H9 (cell line): ENCODE results near the gene KCNAB1. TPM values are rescaled to one million over a fixed set of nuclear protein-coding genes. Genes with fewer than 3 reads are reported as not detected.
A peak's percentile ranks its signal among the peaks of the same experiment; 100 is the strongest.

Experiments used
- DNase-seq: peaks from one replicate; pipeline ENCODE4 v3.0.0-alpha.2; 2017
- H2AFZ ChIP-seq: one replicate; pipeline ENCODE4 v1.6.1; 2013; ENCODE audit warnings: mild to moderate bottlenecking, low read length, control low read depth, moderate library complexity
- H2AK5ac ChIP-seq: 2 replicates; pipeline ENCODE4 v1.6.1; 2013; ENCODE audit warnings: low read length, control low read depth, mixed read lengths; ENCODE audit not compliant: insufficient read length
- H2BK120ac ChIP-seq: one replicate; pipeline ENCODE4 v1.6.1; 2013; ENCODE audit warnings: low read depth, mild to moderate bottlenecking, low read length, control low read depth, inconsistent platforms; ENCODE audit not compliant: poor library complexity, severe bottlenecking
- H2BK12ac ChIP-seq: 2 replicates; pipeline ENCODE4 v1.6.1; 2013; ENCODE audit warnings: low read length, control low read depth, mixed read lengths, low read depth; ENCODE audit not compliant: insufficient read length
- H2BK15ac ChIP-seq: 2 replicates; pipeline ENCODE4 v1.6.1; 2013; ENCODE audit warnings: low read depth, low read length, control low read depth
- H2BK20ac ChIP-seq: one replicate; pipeline ENCODE4 v1.6.1; 2013; ENCODE audit warnings: low read depth, mild to moderate bottlenecking, low read length, control low read depth, inconsistent platforms; ENCODE audit not compliant: poor library complexity, severe bottlenecking
- H2BK5ac ChIP-seq: 2 replicates; pipeline ENCODE4 v1.6.1; 2013; ENCODE audit warnings: low read length, control low read depth, mixed read lengths; ENCODE audit not compliant: insufficient read length
- H3K14ac ChIP-seq: 2 replicates; pipeline ENCODE4 v1.6.1; 2013; ENCODE audit warnings: low read length, control low read depth; ENCODE audit not compliant: insufficient read depth
- H3K18ac ChIP-seq: 2 replicates; pipeline ENCODE4 v1.6.1; 2013; ENCODE audit warnings: low read depth, mild to moderate bottlenecking, mixed read lengths, low read length, control low read depth; ENCODE audit not compliant: insufficient read length
- H3K23ac ChIP-seq: 2 replicates; pipeline ENCODE4 v1.6.1; 2013; ENCODE audit warnings: low read length, control low read depth, mixed read lengths, low read depth; ENCODE audit not compliant: insufficient read length
- H3K23me2 ChIP-seq: 2 replicates; pipeline ENCODE4 v1.6.1; 2013; ENCODE audit warnings: low read depth, mild to moderate bottlenecking, mixed read lengths, low read length, control low read depth; ENCODE audit not compliant: insufficient read length, poor library complexity, severe bottlenecking
- H3K27ac ChIP-seq: 2 replicates; pipeline ENCODE4 v1.5.1; 2013; ENCODE audit warnings: low read length, control low read depth, mixed read lengths, low read depth; ENCODE audit not compliant: insufficient read length
- H3K27me3 ChIP-seq: 2 replicates; pipeline ENCODE4 v1.6.1; 2013; ENCODE audit warnings: low read length, control low read depth, inconsistent platforms; ENCODE audit not compliant: insufficient read depth
- H3K4ac ChIP-seq: 2 replicates; pipeline ENCODE4 v1.6.1; 2013; ENCODE audit warnings: low read depth, mild to moderate bottlenecking, control low read depth, inconsistent platforms, low read length, moderate library complexity
- H3K4me1 ChIP-seq: 2 replicates; pipeline ENCODE4 v1.6.1; 2013; ENCODE audit warnings: low read length, control low read depth, inconsistent platforms; ENCODE audit not compliant: insufficient read depth
- H3K4me2 ChIP-seq: 2 replicates; pipeline ENCODE4 v1.6.1; 2013; ENCODE audit warnings: low read length, control low read depth, mixed read lengths; ENCODE audit not compliant: insufficient read length, insufficient read depth
- H3K56ac ChIP-seq: 2 replicates; pipeline ENCODE4 v1.6.1; 2013; ENCODE audit warnings: low read depth, mild to moderate bottlenecking, mixed read lengths, low read length, control low read depth; ENCODE audit not compliant: insufficient read length
- H3K79me1 ChIP-seq: 2 replicates; pipeline ENCODE4 v1.6.1; 2013; ENCODE audit warnings: low read depth, mild to moderate bottlenecking, moderate library complexity, low read length, control low read depth, inconsistent platforms; ENCODE audit not compliant: insufficient read depth, poor library complexity, severe bottlenecking
- H3K79me2 ChIP-seq: 2 replicates; pipeline ENCODE4 v1.6.1; 2013; ENCODE audit warnings: low read length, control low read depth, inconsistent platforms; ENCODE audit not compliant: insufficient read depth
- H3K9ac ChIP-seq: 2 replicates; pipeline ENCODE4 v1.6.1; 2013; ENCODE audit warnings: low read length, control low read depth, mixed read lengths; ENCODE audit not compliant: insufficient read length; ENCODE audit errors: extremely low read depth
- H3K9me3 ChIP-seq: one replicate; pipeline ENCODE4 v1.6.1; 2013; ENCODE audit warnings: low read depth, low read length, inconsistent platforms; ENCODE audit not compliant: control insufficient read depth
- H3T11ph ChIP-seq: one replicate; pipeline ENCODE4 v1.6.1; 2013; ENCODE audit warnings: mild to moderate bottlenecking, low read length, control low read depth, inconsistent platforms
- H4K20me1 ChIP-seq: one replicate; pipeline ENCODE4 v1.6.1; 2013; ENCODE audit not compliant: control insufficient read depth, insufficient read length, insufficient read depth
- H4K5ac ChIP-seq: 2 replicates; pipeline ENCODE4 v1.6.1; 2013; ENCODE audit warnings: low read depth, mild to moderate bottlenecking, mixed read lengths, low read length, control low read depth; ENCODE audit not compliant: insufficient read length
- H4K8ac ChIP-seq: replicated peaks from 2 replicates; pipeline ENCODE4 v1.6.1; 2013; ENCODE audit warnings: low read length, control low read depth, mixed read lengths, low read depth; ENCODE audit not compliant: insufficient read length
- H4K91ac ChIP-seq: 2 replicates; pipeline ENCODE4 v1.6.1; 2013; ENCODE audit warnings: low read depth, mild to moderate bottlenecking, moderate library complexity, mixed read lengths, low read length, control low read depth; ENCODE audit not compliant: insufficient read length
- H3K27ac Mint-ChIP-seq, 3 experiments: 2 replicates in 2 of 3; 3 replicates in 1 of 3; pipeline ENCODE4 v1.8.0; 2020 to 2021; ENCODE audit warnings: mixed read lengths in 3 of 3, mild to moderate bottlenecking in 1 of 3, moderate library complexity in 1 of 3
- H3K27me3 Mint-ChIP-seq: 2 replicates; pipeline ENCODE4 v1.8.0; 2021; ENCODE audit warnings: low read depth, mild to moderate bottlenecking, moderate library complexity, mixed read lengths
- H3K36me3 Mint-ChIP-seq, 3 experiments: 2 replicates in 2 of 3; 3 replicates in 1 of 3; pipeline ENCODE4 v1.8.0; 2020 to 2021; ENCODE audit warnings: low read depth in 3 of 3, mixed read lengths in 3 of 3; ENCODE audit not compliant: insufficient read depth in 1 of 3
- H3K4me1 Mint-ChIP-seq, 2 experiments: 2 replicates each; pipeline ENCODE4 v1.8.0; 2020; ENCODE audit warnings: mixed read lengths in 2 of 2
- H3K4me3 Mint-ChIP-seq, 2 experiments: 2 replicates in 1 of 2; 3 replicates in 1 of 2; pipeline ENCODE4 v1.8.0; 2020 to 2021; ENCODE audit warnings: mild to moderate bottlenecking in 2 of 2, mixed read lengths in 2 of 2, moderate library complexity in 1 of 2
- H3K9me3 Mint-ChIP-seq, 2 experiments: 2 replicates in 1 of 2; 3 replicates in 1 of 2; pipeline ENCODE4 v1.8.0; 2020; ENCODE audit warnings: mild to moderate bottlenecking in 2 of 2, mixed read lengths in 2 of 2, moderate library complexity in 1 of 2
- CTCF ChIP-seq: fragments of 200-600 bp; sonication (generic); conservative IDR thresholded peaks from 3 replicates; pipeline ENCODE4 v1.8.0; 2021; ENCODE audit warnings: antibody characterized with exemption, mild to moderate bottlenecking
- WGBS: extraction: QIAGEN DNeasy Blood & Tissue Kit; methylation state at CpG from one replicate; pipeline ENCODE4 v1.1.7; 2013; ENCODE audit warnings: missing lambda C conversion rate, low lambda C conversion rate, mixed read lengths; ENCODE audit not compliant: insufficient read length; ENCODE audit errors: extremely low coverage; 5-methylcytosine and 5-hydroxymethylcytosine counted together
- total RNA-seq: library from RNA; stranded (reverse); gene quantifications from 2 replicates; pipeline ENCODE4 v1.2.1, GENCODE V29; 2021

The KCNAB1 gene
- total RNA-seq, 1 experiment from 2014 or later, result 3.7 TPM

GRCh38 chr3:156290924-156291271 lies 170.5 kb downstream of the KCNAB1 start:
- H3K9ac ChIP-seq, result no peak overlapping the region

More at GRCh38 chr3:156290924-156291271, 170.5 kb downstream of the KCNAB1 start:
- WGBS, result no CpG with 5 or more reads among the region's 11 CpGs
- H3K4ac ChIP-seq, result no peak overlapping the region
- H2BK12ac ChIP-seq, result no peak overlapping the region
- no peak overlapping the region for H3K23ac ChIP-seq
- no peaks in the 10 kb centered on the region for H3K79me2 ChIP-seq
- no peaks in the 10 kb centered on the region for H4K20me1 ChIP-seq
- H4K5ac ChIP-seq, result no peak overlapping the region
- no peaks in the 10 kb centered on the region for H3K9me3 ChIP-seq
- no peak overlapping the region for H3K56ac ChIP-seq
- peak overlapping the region; percentile 44 for H3K4me2 ChIP-seq
- H3K14ac ChIP-seq, result no peak overlapping the region
- no peak for TF ChIP-seq CTCF
- H2AFZ ChIP-seq, result no peak overlapping the region
- H3K4me1 ChIP-seq, result 0 out of 2 replicates have a peak, but pooled peaks cover 2% of the 10 kb centered on the region
- Mint-ChIP-seq H3K4me1 (peaks cover 10 to 15% of the 10 kb centered on the region in 2 experiments), H3K27me3 (peaks cover 64% of the 10 kb centered on the region), H3K9me3 (no peaks in the 10 kb centered on the region), H3K27ac (no peak overlapping the region), H3K4me3 (peak overlapping the region; percentile 57 to 79), H3K36me3 (no peaks in the 10 kb centered on the region)
- H2BK20ac ChIP-seq, result no peak overlapping the region
- H2AK5ac ChIP-seq, result no peak overlapping the region
- H3K18ac ChIP-seq, result no peak overlapping the region
- peaks cover 16% of the 10 kb centered on the region; the same call in 1 of the 2 replicates for H3K27me3 ChIP-seq
- H2BK5ac ChIP-seq, result no peak overlapping the region
- DNase-seq, result no peak
- no peak overlapping the region for H2BK15ac ChIP-seq
- no peak overlapping the region for H2BK120ac ChIP-seq
- H4K8ac ChIP-seq, result no peak overlapping the region
- H3T11ph ChIP-seq, result no peak overlapping the region
- no peak overlapping the region for H3K27ac ChIP-seq
- H3K79me1 ChIP-seq, result no peaks in the 10 kb centered on the region
- H3K23me2 ChIP-seq, result peaks cover 8% of the 10 kb centered on the region
- H4K91ac ChIP-seq, result no peak overlapping the region
